GM03348 (cell line): ENCODE measurements around the gene NFE2L1.
"Not testable (repeated sequence)": the region's sequence is repeated elsewhere in the genome, so short reads cannot be mapped to it uniquely, and the experiment has no call there.

Experiments used
- DNase-seq: peaks from one replicate; pipeline ENCODE4 v3.0.0; 2012; ENCODE audit warnings: low spot score

Gene NFE2L1, protein sequence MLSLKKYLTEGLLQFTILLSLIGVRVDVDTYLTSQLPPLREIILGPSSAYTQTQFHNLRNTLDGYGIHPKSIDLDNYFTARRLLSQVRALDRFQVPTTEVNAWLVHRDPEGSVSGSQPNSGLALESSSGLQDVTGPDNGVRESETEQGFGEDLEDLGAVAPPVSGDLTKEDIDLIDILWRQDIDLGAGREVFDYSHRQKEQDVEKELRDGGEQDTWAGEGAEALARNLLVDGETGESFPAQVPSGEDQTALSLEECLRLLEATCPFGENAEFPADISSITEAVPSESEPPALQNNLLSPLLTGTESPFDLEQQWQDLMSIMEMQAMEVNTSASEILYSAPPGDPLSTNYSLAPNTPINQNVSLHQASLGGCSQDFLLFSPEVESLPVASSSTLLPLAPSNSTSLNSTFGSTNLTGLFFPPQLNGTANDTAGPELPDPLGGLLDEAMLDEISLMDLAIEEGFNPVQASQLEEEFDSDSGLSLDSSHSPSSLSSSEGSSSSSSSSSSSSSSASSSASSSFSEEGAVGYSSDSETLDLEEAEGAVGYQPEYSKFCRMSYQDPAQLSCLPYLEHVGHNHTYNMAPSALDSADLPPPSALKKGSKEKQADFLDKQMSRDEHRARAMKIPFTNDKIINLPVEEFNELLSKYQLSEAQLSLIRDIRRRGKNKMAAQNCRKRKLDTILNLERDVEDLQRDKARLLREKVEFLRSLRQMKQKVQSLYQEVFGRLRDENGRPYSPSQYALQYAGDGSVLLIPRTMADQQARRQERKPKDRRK

GRCh38 chr17:48047741-48048383 is at the start of gene NFE2L1:
NFE2L1 (plus strand) TSS chr17:48048359; CDS start chr17:48051119, 2,760 bp downstream.
- DNase-seq = peak; percentile 97

- DNase-seq = peak; percentile 15
Measured at GRCh38 chr17:47999582-47999981, 48.6 kb upstream of the NFE2L1 start.

GRCh38 chr17:48001197-48001596 is 47.0 kb upstream of the NFE2L1 start:
- no peak for DNase-seq

GRCh38 chr17:48001657-48002056 is 46.5 kb upstream of the NFE2L1 start:
- DNase-seq = not testable (repeated sequence)

GRCh38 chr17:48002266-48002915 is 45.8 kb upstream of the NFE2L1 start:
- peak; percentile 66 for DNase-seq

DNA sequence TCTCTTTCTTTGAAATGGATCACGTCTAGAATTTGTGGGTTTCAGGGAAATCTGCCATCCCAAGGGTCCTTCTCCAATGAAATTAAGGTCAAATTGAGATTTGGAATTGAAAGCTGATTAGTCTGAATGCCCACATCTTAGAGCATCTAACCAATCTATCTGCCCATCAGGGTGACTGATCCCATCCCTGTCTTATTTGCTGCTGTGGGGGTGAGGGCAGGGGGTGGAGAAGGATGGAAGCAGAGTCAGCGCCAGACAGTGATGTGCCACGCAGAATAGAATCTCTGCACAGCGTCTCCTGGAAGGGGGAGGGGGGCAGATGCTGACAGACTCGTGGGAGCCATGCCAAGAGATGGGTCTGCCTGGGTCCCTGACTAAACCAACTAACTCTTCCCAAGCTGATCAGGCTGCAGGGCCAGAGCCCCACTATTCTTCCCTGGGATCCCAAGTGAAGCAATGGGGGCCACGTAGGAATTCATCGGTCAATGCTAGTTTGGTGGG is 45.2 kb upstream of the NFE2L1 start:
- DNase-seq = no peak

DNA sequence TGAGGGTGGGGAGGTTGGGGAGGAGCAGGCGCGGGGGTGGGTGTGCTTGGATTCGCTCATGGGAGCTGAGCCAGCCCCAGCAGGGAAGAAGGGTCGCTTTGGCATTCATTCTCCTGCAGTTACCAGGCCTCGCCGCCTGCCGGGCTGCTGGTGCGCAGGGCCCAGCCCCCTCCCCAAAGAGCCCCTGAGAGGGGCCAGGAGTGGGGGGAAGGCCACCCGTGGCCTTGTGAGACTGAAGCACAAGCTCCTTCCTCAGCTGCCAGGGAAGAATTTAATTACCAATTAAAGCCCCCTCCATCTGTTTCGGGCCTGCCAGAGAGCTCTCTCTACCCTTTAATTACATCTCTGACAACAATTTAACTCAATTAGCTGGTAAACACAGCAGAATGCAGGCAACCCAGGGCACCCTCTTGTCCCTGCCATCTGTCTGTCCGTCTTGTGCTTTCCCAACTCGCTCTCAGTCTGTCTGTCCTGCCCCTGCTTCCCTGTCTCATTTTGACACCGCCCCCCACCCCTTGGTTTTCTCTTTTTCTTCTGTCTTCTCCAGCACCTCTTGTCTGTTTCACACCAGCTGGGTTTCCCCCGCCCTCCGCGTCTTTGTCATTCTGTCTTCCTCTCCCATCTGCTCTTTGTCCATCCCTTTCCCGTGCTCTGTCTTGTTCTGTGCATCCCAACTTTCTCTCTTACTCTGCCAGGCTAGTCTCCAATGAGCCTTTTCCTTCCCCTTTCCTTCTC is 44.6 kb upstream of the NFE2L1 start:
- no peak for DNase-seq

- no peak for DNase-seq
Measured at GRCh38 chr17:48004983-48005382, 43.2 kb upstream of the NFE2L1 start.

DNA sequence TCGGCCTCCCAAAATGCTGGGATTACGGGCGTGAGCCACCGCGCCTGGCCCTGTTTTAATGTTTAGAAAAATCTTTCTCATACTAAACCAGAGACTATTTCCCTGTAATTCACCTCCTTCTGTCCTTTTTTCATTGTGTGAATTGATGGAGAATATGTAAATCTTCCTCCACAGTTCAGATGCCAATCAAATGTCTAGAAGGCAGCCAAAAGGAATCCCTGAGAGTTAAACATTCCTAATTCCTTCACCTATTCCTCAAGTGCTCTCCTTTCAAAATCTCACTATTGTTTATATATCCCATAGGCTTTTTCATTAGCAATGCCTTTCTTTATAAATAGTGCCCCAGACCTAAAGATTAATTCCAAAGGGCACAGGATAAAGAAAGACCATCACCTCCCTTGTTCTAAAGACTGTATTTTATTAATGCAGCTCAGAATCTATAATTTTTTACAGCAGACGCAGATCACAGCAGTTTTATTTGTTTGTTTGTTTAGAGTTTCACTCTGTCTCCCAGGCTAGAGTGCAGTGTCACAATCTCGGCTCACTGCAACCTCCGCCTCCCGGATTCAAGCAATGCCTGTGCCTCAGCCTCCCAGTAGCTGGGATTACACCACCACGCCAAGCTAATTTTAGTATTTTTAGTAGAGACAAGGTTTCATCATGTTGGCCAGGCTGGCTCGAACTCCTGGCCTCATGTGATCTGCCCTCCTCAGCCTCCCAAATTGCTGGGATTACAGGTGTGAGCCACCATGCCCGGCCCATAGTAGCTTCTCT is 41.0 kb upstream of the NFE2L1 start:
- DNase-seq = no peak

DNA sequence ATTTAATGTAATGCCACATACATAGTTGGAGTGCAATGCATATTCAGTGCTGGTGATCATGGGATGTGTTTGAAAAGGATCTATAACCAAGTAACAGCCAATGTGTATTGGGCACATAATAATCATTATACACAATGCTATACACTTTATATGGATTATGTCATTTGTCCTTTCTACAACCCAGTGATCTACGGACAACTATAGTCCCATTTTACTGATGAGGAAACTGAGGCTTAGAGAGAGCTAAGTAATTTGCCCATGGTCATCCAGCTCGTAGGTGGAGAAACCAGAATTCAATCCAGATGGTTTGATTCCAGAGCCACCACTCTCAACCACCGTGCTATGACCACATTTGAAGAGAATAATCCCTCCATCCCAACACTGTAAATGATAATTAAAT is 38.0 kb upstream of the NFE2L1 start:
- no peak for DNase-seq

GRCh38 chr17:48011405-48012150 is 36.6 kb upstream of the NFE2L1 start:
- DNase-seq = peak; percentile 66

GRCh38 chr17:48012151-48012520 is 36.0 kb upstream of the NFE2L1 start:
- DNase-seq = peak; percentile 77

- no peak for DNase-seq
Measured at GRCh38 chr17:48012654-48013053, 35.5 kb upstream of the NFE2L1 start.

- no peak for DNase-seq
Measured at GRCh38 chr17:48013876-48014594, 34.1 kb upstream of the NFE2L1 start.

GRCh38 chr17:48014595-48015111 is 33.5 kb upstream of the NFE2L1 start:
- DNase-seq = no peak

- DNase-seq = no peak
Measured at GRCh38 chr17:48016112-48016511, 32.0 kb upstream of the NFE2L1 start.

DNA sequence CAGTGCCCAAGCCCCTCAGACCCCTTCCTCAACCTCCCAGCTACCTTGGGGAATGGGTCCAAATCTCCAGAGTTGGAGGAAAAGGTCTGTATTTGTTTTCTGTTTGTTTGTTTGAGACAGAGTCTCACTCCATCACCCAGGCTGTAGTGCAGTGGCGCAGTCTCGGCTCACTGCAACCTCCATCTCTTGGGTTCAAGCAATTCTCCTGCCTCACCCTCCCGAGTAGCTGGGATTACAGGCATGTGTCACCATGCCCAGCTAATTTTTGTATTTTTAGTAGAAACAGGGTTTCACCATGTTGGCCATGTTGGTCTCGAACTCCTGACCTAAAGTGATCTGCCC is 30.4 kb upstream of the NFE2L1 start:
- DNase-seq = not testable (repeated sequence)

DNA sequence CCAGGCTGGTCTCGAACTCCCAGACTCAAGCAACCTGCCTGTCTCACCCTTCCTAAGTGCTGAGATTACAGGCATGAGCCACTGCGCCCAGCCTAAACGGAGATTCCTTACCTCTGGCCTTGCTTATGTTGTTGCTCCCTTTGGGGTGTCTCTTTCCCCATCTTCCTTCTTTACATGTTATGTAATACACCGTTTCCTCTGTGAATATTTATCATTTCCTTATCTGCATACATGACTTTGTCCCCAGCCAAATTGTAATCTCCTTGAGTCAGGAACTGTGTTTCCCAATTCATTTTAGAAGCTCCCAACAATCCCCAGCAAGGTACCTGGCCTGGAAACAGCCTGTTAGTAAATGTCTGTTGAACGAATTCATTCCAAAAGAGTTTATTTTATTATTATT is 26.2 kb upstream of the NFE2L1 start:
- no peak for DNase-seq

- DNase-seq = no peak
Measured at GRCh38 chr17:48022901-48023300, 25.3 kb upstream of the NFE2L1 start.
